Mesothelial cell of epicardium (in vitro differentiated cells): ENCODE results near the gene AOC1. TPM values are rescaled to one million over a fixed set of nuclear protein-coding genes. Genes with fewer than 3 reads are reported as not detected.

ENCODE experiments used
- DNase-seq, 2 experiments: peaks; one replicate each; pipeline ENCODE4 v3.0.0; 2021; ENCODE audit warnings: low spot score in 2 of 2; ENCODE audit not compliant: unreplicated experiment in 2 of 2
- H3K27ac Mint-ChIP-seq: 2 replicates; pipeline ENCODE4 v1.8.0; 2021; ENCODE audit warnings: mixed read lengths
- H3K27me3 Mint-ChIP-seq: 2 replicates; pipeline ENCODE4 v1.8.0; 2021; ENCODE audit warnings: low read depth, mixed read lengths
- H3K36me3 Mint-ChIP-seq: 2 replicates; pipeline ENCODE4 v1.8.0; 2021; ENCODE audit warnings: mixed read lengths
- H3K4me1 Mint-ChIP-seq: 2 replicates; pipeline ENCODE4 v1.8.0; 2021; ENCODE audit warnings: mixed read lengths
- H3K4me3 Mint-ChIP-seq: 2 replicates; pipeline ENCODE4 v1.8.0; 2021; ENCODE audit warnings: mild to moderate bottlenecking, moderate library complexity, mixed read lengths
- H3K9me3 Mint-ChIP-seq: 2 replicates; pipeline ENCODE4 v1.8.0; 2021; ENCODE audit warnings: mixed read lengths
- total RNA-seq: library from RNA; stranded (reverse); gene quantifications from 3 replicates; pipeline ENCODE4 v1.2.1, GENCODE V29; 2021
- TF ChIP-seq, protein P1 (sequence below): fragments of 200-600 bp; sonication (generic); IDR thresholded peaks from one replicate; pipeline ENCODE4 v1.5.0; 2021; ENCODE audit warnings: antibody characterized with exemption; ENCODE audit not compliant: unreplicated experiment

The AOC1 gene
- total RNA-seq, 1 donor from 2014 or later = not detected

GRCh38 chr7:150851492-150852370 lies 586 bp upstream of the AOC1 start:
- Mint-ChIP-seq H3K27me3 (peaks cover 45% of the 10 kb centered on the region), H3K36me3 (no peaks in the 10 kb centered on the region), H3K4me1 (peaks cover 16% of the 10 kb centered on the region), H3K4me3 (no peak overlapping the region), H3K27ac (no peak overlapping the region), H3K9me3 (no peaks in the 10 kb centered on the region)
- TF ChIP-seq, protein P1, sequence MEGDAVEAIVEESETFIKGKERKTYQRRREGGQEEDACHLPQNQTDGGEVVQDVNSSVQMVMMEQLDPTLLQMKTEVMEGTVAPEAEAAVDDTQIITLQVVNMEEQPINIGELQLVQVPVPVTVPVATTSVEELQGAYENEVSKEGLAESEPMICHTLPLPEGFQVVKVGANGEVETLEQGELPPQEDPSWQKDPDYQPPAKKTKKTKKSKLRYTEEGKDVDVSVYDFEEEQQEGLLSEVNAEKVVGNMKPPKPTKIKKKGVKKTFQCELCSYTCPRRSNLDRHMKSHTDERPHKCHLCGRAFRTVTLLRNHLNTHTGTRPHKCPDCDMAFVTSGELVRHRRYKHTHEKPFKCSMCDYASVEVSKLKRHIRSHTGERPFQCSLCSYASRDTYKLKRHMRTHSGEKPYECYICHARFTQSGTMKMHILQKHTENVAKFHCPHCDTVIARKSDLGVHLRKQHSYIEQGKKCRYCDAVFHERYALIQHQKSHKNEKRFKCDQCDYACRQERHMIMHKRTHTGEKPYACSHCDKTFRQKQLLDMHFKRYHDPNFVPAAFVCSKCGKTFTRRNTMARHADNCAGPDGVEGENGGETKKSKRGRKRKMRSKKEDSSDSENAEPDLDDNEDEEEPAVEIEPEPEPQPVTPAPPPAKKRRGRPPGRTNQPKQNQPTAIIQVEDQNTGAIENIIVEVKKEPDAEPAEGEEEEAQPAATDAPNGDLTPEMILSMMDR = no peak
- no peak for DNase-seq

DNA sequence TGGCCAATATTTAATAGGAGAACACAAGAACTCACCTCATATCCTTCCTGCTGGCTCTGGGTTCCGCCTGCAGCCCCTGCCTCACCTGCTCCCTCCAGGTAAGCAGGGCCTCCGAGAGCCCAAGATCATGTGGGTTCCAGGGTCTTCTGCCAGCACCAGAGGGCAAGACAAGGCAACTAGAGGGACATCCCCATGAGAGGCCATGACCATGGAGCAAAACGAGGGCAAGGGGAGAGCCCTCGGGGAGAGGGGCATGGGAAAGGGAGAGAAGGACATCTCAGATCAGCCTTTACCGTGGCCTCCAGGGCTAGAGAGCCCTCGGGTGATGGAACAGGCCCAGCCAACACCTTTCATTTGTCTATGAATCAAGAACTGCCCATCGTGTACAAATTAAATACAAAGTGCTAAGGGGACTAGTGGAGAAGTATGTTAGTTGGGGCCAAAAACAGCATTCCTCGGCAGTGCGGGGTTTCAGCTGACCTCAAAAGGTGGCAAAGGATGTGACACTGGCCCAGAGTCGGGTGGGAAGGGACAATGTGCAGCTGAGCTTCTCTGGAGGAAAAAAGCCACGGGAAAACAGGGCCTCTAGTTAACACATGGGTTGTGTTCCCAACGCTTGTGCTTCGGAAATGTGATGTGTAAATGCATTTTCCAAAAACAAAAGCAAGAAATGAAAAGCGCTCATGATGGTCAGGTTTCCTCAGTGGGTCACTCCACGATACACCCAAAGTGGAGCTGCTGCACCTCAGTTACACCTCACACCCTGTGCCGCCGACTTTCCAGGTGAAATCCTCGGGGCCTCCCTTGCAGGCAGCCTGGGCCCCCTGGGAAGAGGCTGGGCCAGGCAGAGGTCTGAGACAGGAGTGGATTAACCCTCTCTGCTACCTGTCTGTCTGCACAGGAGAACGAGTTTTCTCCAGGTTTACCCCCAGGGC lies 2.0 kb downstream of the AOC1 start:
- peak in 1 of 2 experiments; percentile 33 for DNase-seq
- no peaks in the 10 kb centered on the region for H3K9me3 Mint-ChIP-seq
- peaks cover 16% of the 10 kb centered on the region for H3K4me1 Mint-ChIP-seq
- TF ChIP-seq, protein P1 = no peak
- no peaks in the 10 kb centered on the region for H3K36me3 Mint-ChIP-seq
- no peak overlapping the region for H3K27ac Mint-ChIP-seq
- no peak overlapping the region for H3K4me3 Mint-ChIP-seq
- H3K27me3 Mint-ChIP-seq = peaks cover 35% of the 10 kb centered on the region

- Mint-ChIP-seq H3K9me3 (no peaks in the 10 kb centered on the region), H3K27me3 (peaks cover 28% of the 10 kb centered on the region), H3K4me1 (peaks cover 16% of the 10 kb centered on the region), H3K27ac (no peak overlapping the region), H3K36me3 (no peaks in the 10 kb centered on the region), H3K4me3 (no peak overlapping the region)
- TF ChIP-seq, protein P1 = no peak
- peak in 1 of 2 experiments; percentile 37 for DNase-seq
Observed at GRCh38 chr7:150855046-150855445, 2.7 kb downstream of the AOC1 start.

DNA sequence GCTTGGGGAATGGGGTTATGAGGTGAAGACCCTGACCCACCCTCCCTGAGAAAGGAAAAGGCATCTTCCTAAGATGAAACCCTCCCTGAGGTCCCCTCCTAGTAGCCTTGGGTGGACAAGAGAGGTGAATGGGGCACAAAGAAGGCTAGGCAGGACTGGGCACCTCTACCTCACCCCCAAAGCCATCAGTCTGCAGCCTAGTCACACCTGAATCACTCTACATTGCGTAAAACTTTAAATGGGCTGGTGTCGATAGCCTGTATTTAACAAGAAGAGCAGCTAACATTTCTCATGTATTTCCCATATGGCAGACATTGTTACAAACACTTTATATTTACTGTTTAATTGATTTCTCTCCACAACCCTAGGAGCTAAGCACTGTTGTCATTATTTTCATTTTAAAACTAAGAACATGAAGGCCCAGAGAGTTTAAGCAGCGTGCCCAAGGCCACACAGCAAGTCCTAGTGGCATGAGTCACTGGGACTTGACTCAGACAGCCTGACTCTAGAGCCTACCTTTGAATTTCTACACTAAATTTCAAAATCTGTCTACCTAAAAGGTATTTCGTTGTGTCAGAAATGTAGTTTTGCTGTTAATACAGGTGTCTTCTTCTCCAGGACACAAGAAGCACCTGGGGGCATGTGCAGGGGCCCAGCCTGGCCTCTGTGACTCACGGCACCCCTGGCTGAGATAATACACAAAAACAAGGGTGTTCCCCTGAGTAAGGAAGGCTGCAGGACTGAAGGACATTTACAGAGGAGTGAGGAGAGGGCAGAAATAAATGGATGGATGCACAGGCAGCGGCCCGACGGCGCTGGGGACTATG lies 3.4 kb downstream of the AOC1 start:
- TF ChIP-seq, protein P1 = no peak
- H3K4me3 Mint-ChIP-seq = no peak overlapping the region
- no peaks in the 10 kb centered on the region for H3K36me3 Mint-ChIP-seq
- no peaks in the 10 kb centered on the region for H3K9me3 Mint-ChIP-seq
- DNase-seq = no peak
- H3K27me3 Mint-ChIP-seq = peaks cover 23% of the 10 kb centered on the region
- no peak overlapping the region for H3K27ac Mint-ChIP-seq
- peaks cover 16% of the 10 kb centered on the region for H3K4me1 Mint-ChIP-seq
